GM18511 (cell line): ENCODE data around the gene RCC2.
"Not testable (repeated sequence)": the region's sequence is repeated elsewhere in the genome, so short reads cannot be mapped to it uniquely, and the experiment has no call there.

Experiments used
- ATAC-seq: cut with Tn5 transposase; IDR thresholded peaks from one replicate; pipeline ENCODE4 v1.9.1; 2021; ENCODE audit warnings: mild to moderate bottlenecking, moderate library complexity; ENCODE audit not compliant: unreplicated experiment

The RCC2 gene

GRCh38 chr1:17439250-17440073, at the start of gene RCC2:
Gene RCC2, minus strand, starts transcription at chr1:17439677. Its CDS starts 1,163 bp downstream, at chr1:17438514.
- ATAC-seq, result no peak

- ATAC-seq, result no peak
Observed at GRCh38 chr1:17486242-17486641, 46.8 kb upstream of the RCC2 start.

GRCh38 chr1:17485281-17485680, 45.8 kb upstream of the RCC2 start:
- ATAC-seq, result no peak

- ATAC-seq, result not testable (repeated sequence)
Observed at GRCh38 chr1:17481981-17482380, 42.5 kb upstream of the RCC2 start.

DNA sequence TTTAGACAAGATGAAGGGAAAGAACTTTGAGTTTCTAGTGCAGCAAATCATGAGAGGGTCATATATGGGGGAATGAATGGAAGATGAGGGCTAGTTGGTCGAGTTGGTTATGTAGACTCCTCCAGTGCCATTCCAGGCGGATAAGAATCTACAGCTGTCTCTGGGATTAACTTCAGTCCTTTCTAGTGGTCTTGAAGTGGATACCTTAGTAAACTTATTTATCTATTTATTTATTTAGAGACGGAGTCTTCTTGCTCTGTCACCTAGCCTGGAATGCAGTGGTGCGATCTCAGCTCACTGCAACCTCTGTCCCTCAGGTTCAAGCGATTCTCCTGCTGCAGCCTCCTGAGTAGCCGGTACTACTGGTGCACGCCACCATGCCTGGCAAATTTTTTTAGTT, 41.4 kb upstream of the RCC2 start:
- ATAC-seq, result no peak

DNA sequence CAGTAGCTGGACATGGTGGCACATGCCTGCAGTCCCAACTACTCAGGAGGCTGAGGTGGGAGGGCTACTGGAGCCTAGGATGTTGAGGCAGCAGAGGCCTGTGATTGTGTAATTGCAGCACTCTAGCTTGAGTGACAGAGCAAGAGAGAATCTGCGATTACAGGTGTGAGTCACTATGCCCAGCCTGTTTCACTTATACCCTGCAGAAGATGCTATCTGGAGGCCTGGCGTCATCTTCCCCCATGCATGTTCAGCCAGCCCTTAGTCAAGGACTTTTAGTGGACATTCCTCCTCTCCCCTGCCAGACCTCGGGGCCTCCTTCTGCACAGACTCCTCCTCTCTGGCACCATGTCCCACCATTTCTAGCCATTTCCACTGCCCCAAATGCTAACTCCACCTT, 36.3 kb upstream of the RCC2 start:
- no peak for ATAC-seq

GRCh38 chr1:17474836-17475555, 35.5 kb upstream of the RCC2 start:
- not testable (repeated sequence) for ATAC-seq

- ATAC-seq, result no peak
Observed at GRCh38 chr1:17472814-17473213, 33.3 kb upstream of the RCC2 start.

- no peak for ATAC-seq
Observed at GRCh38 chr1:17471393-17471792, 31.9 kb upstream of the RCC2 start.

- no peak for ATAC-seq
Observed at GRCh38 chr1:17470021-17470799, 30.7 kb upstream of the RCC2 start.

DNA sequence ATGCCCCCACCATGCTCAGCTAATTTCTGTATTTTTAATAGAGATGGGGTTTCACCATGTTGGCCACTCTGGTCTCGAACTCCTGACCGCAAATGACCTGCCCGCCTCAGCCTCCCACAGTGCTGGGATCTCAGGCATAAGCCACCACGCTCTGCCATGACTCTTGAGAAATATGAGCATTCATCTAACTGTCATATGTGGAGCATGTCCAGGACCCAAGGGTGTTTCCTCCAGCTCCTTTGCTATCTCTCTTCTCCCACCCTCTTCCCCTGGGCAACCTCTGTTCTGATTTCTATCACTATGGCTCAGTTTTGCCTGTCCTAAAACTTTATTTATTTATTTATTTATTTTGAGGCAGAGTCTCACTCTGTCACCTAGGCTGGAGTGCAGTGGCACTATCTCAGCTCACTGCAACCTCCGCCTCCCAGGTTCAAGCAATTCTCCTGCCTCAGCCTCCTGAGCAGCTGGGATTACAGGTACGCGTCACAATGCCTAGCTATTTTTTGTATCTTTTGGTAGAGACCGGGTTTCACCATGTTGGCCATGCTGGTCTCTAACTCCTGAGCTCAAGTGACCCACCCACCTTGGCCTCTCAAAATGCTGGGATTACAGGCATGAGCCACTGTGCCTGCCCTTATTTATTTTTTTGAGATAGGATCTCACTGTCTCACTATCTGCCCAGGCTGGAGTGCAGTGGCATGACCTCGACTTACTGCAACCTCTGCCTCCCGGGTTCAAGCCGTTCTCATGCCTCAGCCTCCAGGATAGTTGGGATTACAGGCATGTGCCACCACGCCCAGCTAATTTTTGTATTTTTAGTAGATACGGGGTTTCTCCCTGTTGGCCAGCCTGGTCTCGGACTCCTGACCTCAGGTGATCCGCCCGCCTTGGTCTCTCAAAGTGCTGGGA, 29.1 kb upstream of the RCC2 start:
- not testable (repeated sequence) for ATAC-seq

DNA sequence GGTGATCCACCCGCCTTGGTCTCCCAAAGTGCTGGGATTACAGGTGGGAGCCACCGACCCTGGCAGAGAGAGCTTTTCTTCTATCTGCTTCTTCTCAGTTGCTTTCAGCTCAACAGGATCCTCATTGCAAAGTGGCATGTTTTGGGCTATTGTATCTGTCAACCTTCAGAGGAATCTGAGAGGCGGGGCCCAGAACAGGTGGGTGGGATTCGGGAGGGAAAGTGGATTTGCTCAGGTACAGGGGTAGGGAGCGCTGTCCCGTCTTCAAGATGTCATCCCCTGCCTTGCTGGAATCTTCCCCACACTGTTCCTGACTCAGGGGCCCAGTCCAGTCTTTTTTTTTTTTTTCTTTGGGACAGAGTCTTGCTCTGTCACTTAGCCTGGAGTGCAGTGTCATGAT, 26.9 kb upstream of the RCC2 start:
- no peak for ATAC-seq

DNA sequence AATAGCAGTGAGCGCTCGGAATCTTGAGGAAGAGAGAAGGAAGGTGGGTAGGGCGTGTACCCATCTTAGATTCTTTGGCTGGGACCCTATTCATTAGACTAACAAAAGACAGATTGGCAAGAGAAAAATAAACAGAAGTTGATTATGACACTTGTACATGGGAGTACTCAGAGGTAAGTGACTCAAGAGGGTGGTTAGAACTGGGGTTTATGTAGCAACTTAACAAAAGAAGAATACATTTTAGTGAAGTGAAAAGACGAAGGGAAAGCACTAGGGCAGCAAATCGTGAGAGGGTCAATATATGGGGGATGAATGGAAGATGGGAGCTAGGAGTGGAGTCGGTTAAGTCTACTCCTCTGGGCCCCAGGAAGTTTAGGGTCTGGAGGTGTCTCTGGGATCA, 25.8 kb upstream of the RCC2 start:
- no peak for ATAC-seq

GRCh38 chr1:17463991-17464390, 24.5 kb upstream of the RCC2 start:
- no peak for ATAC-seq

GRCh38 chr1:17462669-17463068, 23.2 kb upstream of the RCC2 start:
- no peak for ATAC-seq

DNA sequence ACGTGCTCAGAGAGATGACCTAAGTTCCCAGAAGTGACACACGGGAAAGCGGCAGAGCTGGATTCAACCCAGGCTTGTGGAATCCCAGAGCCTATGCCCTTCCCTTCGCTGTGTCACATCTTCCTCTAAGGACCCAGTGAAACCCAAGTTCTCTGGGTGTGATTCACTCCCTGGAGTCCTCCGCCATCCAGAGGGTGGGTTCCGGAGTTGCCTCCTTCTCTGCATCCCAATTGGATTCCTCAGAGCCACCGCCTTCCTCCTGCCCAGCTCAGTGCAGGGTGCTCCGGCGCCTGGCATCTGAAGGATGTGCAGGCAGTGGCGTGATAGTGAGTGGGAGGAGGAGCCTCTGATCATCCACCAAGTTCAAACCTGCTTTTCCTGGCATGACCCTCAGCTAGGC, 20.7 kb upstream of the RCC2 start:
- no peak for ATAC-seq

GRCh38 chr1:17458794-17459193, 19.3 kb upstream of the RCC2 start:
- no peak for ATAC-seq

GRCh38 chr1:17452686-17453085, 13.2 kb upstream of the RCC2 start:
- ATAC-seq, result no peak

DNA sequence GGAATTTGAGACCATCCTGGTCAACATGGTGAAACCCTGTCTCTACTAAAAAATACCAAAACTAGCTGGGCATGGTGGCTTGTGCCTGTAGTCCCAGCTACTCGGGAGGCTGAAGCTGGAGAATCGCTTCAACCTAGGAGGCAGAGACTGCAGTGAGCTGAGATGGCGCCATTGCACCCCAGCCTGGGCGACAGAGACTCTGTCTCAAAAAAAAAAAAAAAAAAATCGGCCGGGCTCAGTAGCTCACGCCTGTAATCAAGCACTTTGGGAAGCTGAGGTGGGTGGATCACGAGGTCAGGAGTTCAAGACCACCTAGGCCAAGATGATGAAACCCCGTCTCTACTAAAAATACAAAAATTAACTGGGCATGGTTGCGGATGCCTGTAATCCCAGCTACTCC, 12.7 kb upstream of the RCC2 start:
- not testable (repeated sequence) for ATAC-seq

DNA sequence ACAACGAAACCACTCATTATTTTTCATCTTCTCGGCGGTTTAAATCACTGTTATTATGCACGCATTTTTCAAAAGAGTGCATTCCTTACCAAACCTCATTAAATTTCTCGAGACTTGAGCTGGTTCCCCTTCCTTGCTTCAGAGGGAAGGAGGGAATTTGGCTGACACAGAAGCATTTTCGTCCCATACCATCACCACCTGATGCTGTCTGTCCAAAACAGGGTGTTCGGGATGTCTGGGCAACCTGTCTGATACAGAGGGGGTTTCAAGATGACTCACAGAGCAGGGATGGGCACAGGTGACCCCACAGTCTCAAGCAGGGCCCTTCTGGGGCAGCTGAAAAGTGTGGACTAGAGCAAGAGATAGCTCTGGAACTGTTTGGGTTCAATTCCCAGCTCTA, 12.3 kb upstream of the RCC2 start:
- no peak for ATAC-seq
